Measurements from ENCODE around the gene FKBP1A.

The FKBP1A gene

GRCh38 chr20:1392693-1393506 lies at the start of gene FKBP1A:
TSS of gene FKBP1A (minus strand) at chr20:1393054. CDS start at chr20:1392998, 56 bp downstream.
- peak; percentile 89 for DNase-seq

GRCh38 chr20:1442304-1442703 lies 49.5 kb upstream of the FKBP1A start:
- no peak for DNase-seq

- no peak for DNase-seq
These were observed 48.3 kb upstream of the FKBP1A start for GRCh38 chr20:1441133-1441532.

- no peak for DNase-seq
These were observed 47.2 kb upstream of the FKBP1A start for GRCh38 chr20:1440024-1440423.

GRCh38 chr20:1438361-1438760 lies 45.5 kb upstream of the FKBP1A start:
- no peak for DNase-seq

GRCh38 chr20:1437235-1437904 lies 44.5 kb upstream of the FKBP1A start:
- peak; percentile 70 for DNase-seq

GRCh38 chr20:1436263-1436662 lies 43.4 kb upstream of the FKBP1A start:
- DNase-seq, result no peak

- DNase-seq, result no peak
These were observed 42.5 kb upstream of the FKBP1A start for GRCh38 chr20:1435337-1435699.

- peak; percentile 19 for DNase-seq
These were observed 41.9 kb upstream of the FKBP1A start for GRCh38 chr20:1434571-1435336.

- DNase-seq, result no peak
These were observed 38.3 kb upstream of the FKBP1A start for GRCh38 chr20:1431158-1431557.

- DNase-seq, result no peak
These were observed 37.2 kb upstream of the FKBP1A start for GRCh38 chr20:1430004-1430451.

GRCh38 chr20:1429143-1429728 lies 36.4 kb upstream of the FKBP1A start:
- no peak for DNase-seq

- DNase-seq, result no peak
These were observed 34.7 kb upstream of the FKBP1A start for GRCh38 chr20:1427457-1428054.

GRCh38 chr20:1426231-1426849 lies 33.5 kb upstream of the FKBP1A start:
- no peak for DNase-seq

- DNase-seq, result no peak
These were observed 31.5 kb upstream of the FKBP1A start for GRCh38 chr20:1424336-1424735.

- no peak for DNase-seq
These were observed 30.8 kb upstream of the FKBP1A start for GRCh38 chr20:1423625-1424106.

GRCh38 chr20:1423206-1423605 lies 30.4 kb upstream of the FKBP1A start:
- DNase-seq, result no peak

- no peak for DNase-seq
These were observed 29.9 kb upstream of the FKBP1A start for GRCh38 chr20:1422753-1423152.

GRCh38 chr20:1420066-1420465 lies 27.2 kb upstream of the FKBP1A start:
- DNase-seq, result no peak

- no peak for DNase-seq
These were observed 25.5 kb upstream of the FKBP1A start for GRCh38 chr20:1418350-1418749.

GRCh38 chr20:1417790-1418189 lies 24.9 kb upstream of the FKBP1A start:
- DNase-seq, result no peak

GRCh38 chr20:1417273-1417672 lies 24.4 kb upstream of the FKBP1A start:
- DNase-seq, result no peak
